HAP-1 (cell line): Measurements from ENCODE around the gene LUZP2.
A peak's percentile ranks its signal among the peaks of the same experiment; 100 is the strongest.

Experiments used
- DNase-seq, 2 experiments: peaks; one replicate each; pipeline ENCODE4 v3.0.0-alpha.2; 2016 to 2020; ENCODE audit warnings: low spot score in 2 of 2
- H3K27me3 ChIP-seq: fragments of 250-450 bp; sonication (Bioruptor Pico); 2 replicates; pipeline ENCODE4 v1.5.1; 2020; ENCODE audit warnings: low read depth, mild to moderate bottlenecking, moderate library complexity
- H3K36me3 ChIP-seq: fragments of 250-450 bp; sonication (Bioruptor Pico); replicated peaks from 2 replicates; pipeline ENCODE4 v1.5.1; 2020; ENCODE audit warnings: mild to moderate bottlenecking
- H3K4me1 ChIP-seq: fragments of 250-450 bp; sonication (Bioruptor Pico); 2 replicates; pipeline ENCODE4 v1.5.1; 2020; ENCODE audit warnings: mild to moderate bottlenecking
- H3K4me3 ChIP-seq: fragments of 250-450 bp; sonication (Bioruptor Pico); 2 replicates; pipeline ENCODE4 v1.5.1; 2020; ENCODE audit warnings: mild to moderate bottlenecking, moderate library complexity
- H3K9me3 ChIP-seq: fragments of 250-450 bp; sonication (Bioruptor Pico); 2 replicates; pipeline ENCODE4 v1.5.1; 2020; ENCODE audit warnings: mild to moderate bottlenecking, moderate library complexity
- in situ Hi-C: fragments of 300-500 bp; cut with MboI; formaldehyde crosslinking; loops from 3 replicates; pipeline ENCODE4 v1.14.3; 2020; ENCODE audit warnings: low sequenced_read_pairs, inconsistent platforms, mixed read lengths

Gene LUZP2

DNA sequence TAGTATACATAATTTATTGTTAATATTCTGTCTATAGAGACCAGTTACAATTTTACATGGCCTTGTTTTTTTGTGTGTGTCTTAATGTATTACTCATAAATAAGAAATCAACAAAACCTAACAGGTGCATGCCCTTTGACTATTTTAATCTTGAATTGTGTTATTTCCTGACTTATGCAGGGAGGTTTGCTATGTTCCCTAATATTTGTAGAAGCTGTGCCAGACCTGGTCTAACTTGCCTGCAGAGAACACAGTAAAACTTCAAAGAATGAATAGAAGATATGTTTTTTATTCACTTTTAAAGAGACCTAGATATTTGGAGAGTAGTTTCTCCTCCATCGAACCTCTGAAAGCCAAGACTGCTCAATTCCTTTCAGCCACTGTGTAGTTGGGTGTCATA lies 234.7 kb downstream of the LUZP2 start:
- DNase-seq: no peak
- no peaks in the 10 kb centered on the region for H3K36me3 ChIP-seq
- H3K4me1 ChIP-seq: no peaks in the 10 kb centered on the region
- H3K9me3 ChIP-seq: no peaks in the 10 kb centered on the region
- H3K4me3 ChIP-seq: no peak overlapping the region
- H3K27me3 ChIP-seq: no peaks in the 10 kb centered on the region
- in situ Hi-C loops: no loop called here

- Histone ChIP-seq H3K4me1 (no peaks in the 10 kb centered on the region), H3K9me3 (no peaks in the 10 kb centered on the region), H3K36me3 (no peaks in the 10 kb centered on the region), H3K4me3 (no peak overlapping the region), H3K27me3 (no peaks in the 10 kb centered on the region)
- in situ Hi-C loops: no loop called here
- DNase-seq: no peak
Observed at GRCh38 chr11:24734742-24735237, 237.9 kb downstream of the LUZP2 start.

- in situ Hi-C loops: no loop called here
- DNase-seq: no peak
- H3K36me3 ChIP-seq: no peaks in the 10 kb centered on the region
Observed at GRCh38 chr11:24738972-24739371, 242.1 kb downstream of the LUZP2 start.

DNA sequence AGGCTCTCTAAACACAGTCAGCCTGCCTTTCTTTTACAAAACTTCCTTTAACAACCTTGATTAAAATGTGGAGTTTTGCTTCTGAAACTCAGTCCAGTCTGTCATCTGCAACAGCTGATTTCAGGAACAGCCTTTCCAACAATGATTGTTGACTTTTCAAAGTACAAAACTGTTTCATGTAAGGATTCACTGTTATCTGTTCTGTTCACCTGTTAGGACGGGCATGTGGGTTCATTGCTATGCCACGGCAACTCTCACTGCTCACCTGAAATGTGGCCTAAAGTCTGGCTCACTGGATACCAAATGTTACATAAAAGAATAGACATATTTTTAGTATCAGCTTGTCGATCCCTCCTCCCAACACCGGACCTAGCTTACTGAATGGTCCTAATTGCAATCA lies 242.8 kb downstream of the LUZP2 start:
- Histone ChIP-seq H3K27me3 (no peaks in the 10 kb centered on the region), H3K4me3 (no peak overlapping the region), H3K9me3 (no peaks in the 10 kb centered on the region), H3K4me1 (no peaks in the 10 kb centered on the region), H3K36me3 (no peaks in the 10 kb centered on the region)
- in situ Hi-C loops: no loop called here
- DNase-seq: no peak

More at GRCh38 chr11:24738972-24739371, 242.1 kb downstream of the LUZP2 start:
- Histone ChIP-seq H3K4me3 (no peak overlapping the region), H3K9me3 (no peaks in the 10 kb centered on the region), H3K27me3 (no peaks in the 10 kb centered on the region), H3K4me1 (no peaks in the 10 kb centered on the region)

DNA sequence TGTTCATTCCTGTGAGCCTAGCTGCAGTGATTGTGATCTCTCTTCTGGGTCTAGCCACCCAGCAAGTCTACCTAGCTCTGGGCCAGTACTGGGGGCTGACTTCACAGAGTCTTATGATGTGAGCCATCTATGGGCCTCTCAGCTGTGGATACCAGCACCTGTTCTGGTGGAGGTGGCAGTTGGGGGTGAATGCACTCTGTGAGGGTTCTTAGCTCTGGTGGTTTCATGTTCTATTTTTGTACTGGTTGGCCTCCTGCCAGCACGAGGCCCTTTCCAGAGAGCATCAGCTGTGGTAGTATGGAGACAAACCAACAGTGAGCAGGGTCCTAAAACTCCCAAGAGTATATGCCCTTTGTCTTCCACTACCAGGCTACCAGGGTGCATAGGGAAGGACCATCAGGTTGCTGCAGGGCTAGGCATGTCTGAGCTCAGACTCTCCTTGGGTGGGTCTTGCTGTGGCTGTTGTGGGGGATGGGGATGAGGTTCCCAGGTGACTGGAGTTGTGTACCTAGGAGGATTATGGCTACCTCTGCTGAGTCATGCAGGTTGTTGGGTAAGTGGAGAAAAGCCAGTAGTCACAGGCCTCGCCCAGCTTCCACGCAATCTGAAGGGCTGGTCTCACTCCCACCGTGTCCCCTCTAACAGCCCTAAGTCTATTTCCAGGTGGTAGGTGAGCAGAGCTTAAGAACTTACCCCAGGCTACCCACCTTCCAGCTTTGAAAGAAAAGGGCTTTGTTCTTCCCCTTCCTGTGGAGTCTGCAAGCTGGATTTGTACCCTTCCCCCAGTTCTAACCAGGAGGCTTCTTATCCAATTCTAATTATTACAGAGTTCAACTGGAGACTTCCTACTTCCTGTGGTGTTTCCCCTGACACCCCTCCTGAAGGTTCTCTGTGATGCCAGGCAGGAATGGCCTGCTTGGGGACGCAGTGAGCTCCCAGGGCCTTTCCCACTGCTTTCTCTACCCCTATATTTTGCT lies 250.7 kb downstream of the LUZP2 start:
- no peak for DNase-seq
- H3K4me3 ChIP-seq: no peak overlapping the region
- no peaks in the 10 kb centered on the region for H3K9me3 ChIP-seq
- peaks cover 10% of the 10 kb centered on the region for H3K4me1 ChIP-seq
- H3K36me3 ChIP-seq: no peaks in the 10 kb centered on the region
- in situ Hi-C loops: no loop called here
- H3K27me3 ChIP-seq: no peaks in the 10 kb centered on the region

- Histone ChIP-seq H3K9me3 (no peaks in the 10 kb centered on the region), H3K4me1 (peaks cover 10% of the 10 kb centered on the region), H3K27me3 (no peaks in the 10 kb centered on the region), H3K4me3 (no peak overlapping the region), H3K36me3 (no peaks in the 10 kb centered on the region)
- in situ Hi-C loops: no loop called here
- DNase-seq: no peak
Observed at GRCh38 chr11:24748261-24748660, 251.4 kb downstream of the LUZP2 start.

GRCh38 chr11:24754406-24754805 lies 257.6 kb downstream of the LUZP2 start:
- Histone ChIP-seq H3K27me3 (no peaks in the 10 kb centered on the region), H3K4me3 (no peak overlapping the region), H3K4me1 (peaks cover 8% of the 10 kb centered on the region), H3K9me3 (no peaks in the 10 kb centered on the region), H3K36me3 (no peaks in the 10 kb centered on the region)
- in situ Hi-C loops: no loop called here
- no peak for DNase-seq

DNA sequence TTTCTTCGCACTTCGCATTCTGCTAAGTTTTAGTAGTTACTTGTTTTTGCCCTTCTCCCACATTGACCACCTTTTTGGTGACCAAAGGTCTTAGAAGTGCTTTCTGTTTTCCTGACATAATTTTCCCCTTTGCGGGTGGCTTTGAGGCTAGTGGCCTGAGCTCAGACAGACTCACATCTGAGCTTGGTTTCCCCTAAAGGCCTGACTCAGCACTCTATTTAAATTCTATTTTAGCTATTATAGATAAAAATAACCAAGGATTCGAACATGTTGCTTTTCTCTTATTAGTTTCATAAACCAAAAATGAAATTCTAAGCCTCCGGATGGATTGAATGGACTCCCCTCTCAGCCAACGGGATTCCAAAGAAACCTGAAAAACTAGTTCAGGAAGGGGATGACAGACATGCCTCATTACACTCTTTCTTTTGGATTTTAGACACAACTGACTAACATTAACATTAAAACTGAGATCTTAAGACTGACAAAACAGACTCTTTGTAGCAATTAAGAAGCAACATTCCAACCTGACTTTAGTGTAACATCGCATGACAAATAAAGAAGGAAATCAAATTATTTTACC lies 258.5 kb downstream of the LUZP2 start:
- Histone ChIP-seq H3K27me3 (no peaks in the 10 kb centered on the region), H3K4me1 (peaks cover 8% of the 10 kb centered on the region), H3K36me3 (no peaks in the 10 kb centered on the region), H3K4me3 (no peak overlapping the region), H3K9me3 (no peaks in the 10 kb centered on the region)
- no peak for DNase-seq
- in situ Hi-C loops: no loop called here

DNA sequence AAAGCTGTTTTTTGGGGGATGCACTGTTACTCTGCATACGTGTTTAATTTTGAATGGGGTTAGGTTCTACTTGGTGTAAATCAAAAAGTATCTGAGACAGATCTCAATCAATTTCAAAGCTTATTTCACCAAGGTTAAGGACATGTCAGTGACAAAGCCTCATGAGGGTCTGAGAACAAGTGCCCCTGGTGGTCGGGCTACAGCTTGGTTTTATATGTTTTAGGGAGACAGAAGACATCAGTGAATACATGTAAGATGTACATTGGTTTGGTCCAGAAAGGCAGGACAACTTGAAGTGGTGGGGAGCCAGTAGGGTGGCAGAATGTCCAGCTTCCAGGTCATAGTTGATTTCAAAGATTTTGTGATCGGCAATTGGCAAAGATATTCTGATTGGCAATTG lies 262.9 kb downstream of the LUZP2 start:
- in situ Hi-C loops: no loop called here
- no peak overlapping the region for H3K4me3 ChIP-seq
- DNase-seq: no peak
- no peaks in the 10 kb centered on the region for H3K9me3 ChIP-seq
- no peaks in the 10 kb centered on the region for H3K27me3 ChIP-seq
- H3K36me3 ChIP-seq: no peaks in the 10 kb centered on the region
- 0 out of 2 replicates have a peak, but pooled peaks cover 2% of the 10 kb centered on the region for H3K4me1 ChIP-seq

DNA sequence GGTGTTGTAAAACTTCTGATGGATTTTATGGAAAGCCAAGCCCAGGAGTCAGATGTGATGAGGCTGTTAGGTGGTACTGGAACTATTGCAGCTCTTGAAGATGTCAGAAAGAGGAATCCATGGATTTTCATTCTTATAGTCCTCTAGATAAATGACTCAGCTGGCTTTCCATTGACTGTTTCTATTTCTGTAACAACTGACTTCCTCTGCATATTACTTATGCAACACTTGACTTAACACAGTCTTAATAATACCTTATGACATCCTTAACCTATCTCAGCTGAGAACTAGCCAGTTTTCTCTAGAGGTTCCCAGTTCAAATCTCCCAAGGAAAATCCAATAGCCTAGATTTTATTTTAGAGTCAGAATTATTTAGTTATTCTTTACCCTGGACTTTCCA lies 263.8 kb downstream of the LUZP2 start:
- Histone ChIP-seq H3K4me3 (no peak overlapping the region), H3K36me3 (no peaks in the 10 kb centered on the region), H3K4me1 (0 out of 2 replicates have a peak, but pooled peaks cover under 1% of the 10 kb centered on the region), H3K27me3 (no peaks in the 10 kb centered on the region), H3K9me3 (no peaks in the 10 kb centered on the region)
- in situ Hi-C loops: no loop called here
- DNase-seq: no peak

- DNase-seq: no peak
- Histone ChIP-seq H3K4me3 (no peak overlapping the region), H3K9me3 (no peaks in the 10 kb centered on the region), H3K27me3 (no peaks in the 10 kb centered on the region), H3K4me1 (no peaks in the 10 kb centered on the region), H3K36me3 (no peaks in the 10 kb centered on the region)
- in situ Hi-C loops: no loop called here
Observed at GRCh38 chr11:24762076-24762475, 265.2 kb downstream of the LUZP2 start.

GRCh38 chr11:24767411-24767810 lies 270.6 kb downstream of the LUZP2 start:
- no peaks in the 10 kb centered on the region for H3K9me3 ChIP-seq
- H3K4me1 ChIP-seq: no peaks in the 10 kb centered on the region
- no peak for DNase-seq
- H3K36me3 ChIP-seq: no peaks in the 10 kb centered on the region
- in situ Hi-C loops: no loop called here
- no peak overlapping the region for H3K4me3 ChIP-seq
- no peaks in the 10 kb centered on the region for H3K27me3 ChIP-seq

GRCh38 chr11:24773322-24773721 lies 276.5 kb downstream of the LUZP2 start:
- peak; percentile 36 to 57 for DNase-seq
- in situ Hi-C loops: no loop called here

GRCh38 chr11:24779791-24780190 lies 282.9 kb downstream of the LUZP2 start:
- no peak overlapping the region for H3K4me3 ChIP-seq
- H3K27me3 ChIP-seq: no peaks in the 10 kb centered on the region
- H3K4me1 ChIP-seq: peaks cover 3% of the 10 kb centered on the region
- in situ Hi-C loops: no loop called here
- H3K9me3 ChIP-seq: no peaks in the 10 kb centered on the region
- no peak for DNase-seq
- no peaks in the 10 kb centered on the region for H3K36me3 ChIP-seq

More at GRCh38 chr11:24773322-24773721, 276.5 kb downstream of the LUZP2 start:
- Histone ChIP-seq H3K27me3 (no peaks in the 10 kb centered on the region), H3K4me1 (0 out of 2 replicates have a peak, but pooled peaks cover 2% of the 10 kb centered on the region), H3K36me3 (no peaks in the 10 kb centered on the region), H3K9me3 (no peaks in the 10 kb centered on the region), H3K4me3 (no peak overlapping the region)
